ENCODE data around the gene STIP1. TPM values are rescaled to one million over a fixed set of nuclear protein-coding genes. Genes with fewer than 3 reads are reported as not detected.

The STIP1 gene
- total and polyA plus RNA-seq, 9 of the 15 experiments (the other 6 are each of a cell fraction or from before 2014, with no cell fraction given): 58.1 to 465 (median 346) TPM

DNA sequence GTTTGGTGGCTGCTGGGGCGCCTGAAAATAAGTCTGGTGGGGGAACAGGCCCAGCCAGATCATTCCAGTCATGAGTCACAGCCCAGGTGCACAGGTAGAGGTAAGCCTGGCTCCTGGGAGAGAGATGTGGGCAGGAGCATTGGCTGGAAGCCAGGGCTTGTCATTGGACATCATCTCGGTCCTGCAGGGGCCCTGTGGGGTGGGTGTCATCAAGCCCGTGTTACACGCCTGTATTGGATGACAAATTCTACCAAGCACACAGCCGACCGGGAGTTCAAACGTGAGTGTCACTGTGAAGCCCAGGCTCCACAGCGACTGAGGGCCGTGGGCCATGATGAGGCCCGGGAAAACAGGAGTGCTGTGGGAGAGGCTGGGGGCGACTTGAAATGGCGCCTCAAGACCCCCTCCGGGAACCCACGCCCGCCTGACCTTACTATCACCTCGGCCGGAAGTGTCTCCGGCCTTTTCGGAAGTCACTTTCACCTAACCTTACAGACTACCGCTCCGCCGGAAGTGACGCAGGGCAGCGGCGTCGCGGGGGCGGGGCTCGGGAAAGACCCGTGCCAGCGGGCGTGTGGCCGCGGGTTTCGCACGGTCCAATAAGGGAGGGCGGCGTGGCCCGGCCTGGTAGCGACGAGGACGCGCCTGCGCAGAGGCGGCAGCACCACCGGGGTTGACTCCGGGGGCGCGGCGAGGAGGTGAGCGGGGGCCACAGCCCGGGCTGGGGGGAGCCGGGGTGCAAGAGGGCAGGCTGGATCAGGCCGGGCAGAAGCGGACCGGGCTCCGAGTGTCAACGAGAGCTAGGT is 54.7 kb downstream of the STIP1 start, which contains the start of gene FKBP2 (continued):
- TF ChIP-seq, protein P1, sequence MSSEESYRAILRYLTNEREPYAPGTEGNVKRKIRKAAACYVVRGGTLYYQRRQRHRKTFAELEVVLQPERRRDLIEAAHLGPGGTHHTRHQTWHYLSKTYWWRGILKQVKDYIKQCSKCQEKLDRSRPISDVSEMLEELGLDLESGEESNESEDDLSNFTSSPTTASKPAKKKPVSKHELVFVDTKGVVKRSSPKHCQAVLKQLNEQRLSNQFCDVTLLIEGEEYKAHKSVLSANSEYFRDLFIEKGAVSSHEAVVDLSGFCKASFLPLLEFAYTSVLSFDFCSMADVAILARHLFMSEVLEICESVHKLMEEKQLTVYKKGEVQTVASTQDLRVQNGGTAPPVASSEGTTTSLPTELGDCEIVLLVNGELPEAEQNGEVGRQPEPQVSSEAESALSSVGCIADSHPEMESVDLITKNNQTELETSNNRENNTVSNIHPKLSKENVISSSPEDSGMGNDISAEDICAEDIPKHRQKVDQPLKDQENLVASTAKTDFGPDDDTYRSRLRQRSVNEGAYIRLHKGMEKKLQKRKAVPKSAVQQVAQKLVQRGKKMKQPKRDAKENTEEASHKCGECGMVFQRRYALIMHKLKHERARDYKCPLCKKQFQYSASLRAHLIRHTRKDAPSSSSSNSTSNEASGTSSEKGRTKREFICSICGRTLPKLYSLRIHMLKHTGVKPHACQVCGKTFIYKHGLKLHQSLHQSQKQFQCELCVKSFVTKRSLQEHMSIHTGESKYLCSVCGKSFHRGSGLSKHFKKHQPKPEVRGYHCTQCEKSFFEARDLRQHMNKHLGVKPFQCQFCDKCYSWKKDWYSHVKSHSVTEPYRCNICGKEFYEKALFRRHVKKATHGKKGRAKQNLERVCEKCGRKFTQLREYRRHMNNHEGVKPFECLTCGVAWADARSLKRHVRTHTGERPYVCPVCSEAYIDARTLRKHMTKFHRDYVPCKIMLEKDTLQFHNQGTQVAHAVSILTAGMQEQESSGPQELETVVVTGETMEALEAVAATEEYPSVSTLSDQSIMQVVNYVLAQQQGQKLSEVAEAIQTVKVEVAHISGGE (CRISPR knock-in tag; IDR thresholded peaks at IDR 0.05): peak in 2 of 3 experiments; percentile 39 to 83; a peak in 2 of 6 replicates
- TF ChIP-seq NR2C1 (IDR thresholded peaks at IDR 0.05) (peak; percentile 56), NR2C1 (tag; IDR thresholded peaks at IDR 0.05) (peak; percentile 72), ZC3H4 (CRISPR knock-in tag; IDR thresholded peaks at IDR 0.05; ENCODE audit: borderline replicate concordance) (peak; percentile 93), MTA3 (IDR thresholded peaks at IDR 0.05; ENCODE audit: borderline replicate concordance) (peak; percentile 73; the same call in 1 of the 2 replicates), SOX6 (IDR thresholded peaks at IDR 0.05) (peak; percentile 49), ETV1 (tag; conservative IDR thresholded peaks at IDR 0.05; ENCODE audit: low read depth) (peak; percentile 92; the same call in 1 of the 2 replicates), NR1H2 (CRISPR knock-in tag; IDR thresholded peaks at IDR 0.05) (peak; percentile 97), SRSF1 (IDR thresholded peaks at IDR 0.05; ENCODE audit: low read depth, low read length) (no peak), EP300 (IDR thresholded peaks at IDR 0.05; ENCODE audit: low read length) (peak; percentile 21; the same call in 1 of the 2 replicates), CBFA2T3 (IDR thresholded peaks at IDR 0.05) (peak; percentile 4; the same call in 1 of the 2 replicates), ESRRA (IDR thresholded peaks at IDR 0.05; ENCODE audit: borderline replicate concordance, low read depth) (peak; percentile 95), POLR2B (IDR thresholded peaks at IDR 0.05; ENCODE audit: low read depth, partially characterized antibody) (peak; percentile 96), NRF1 (conservative IDR thresholded peaks at IDR 0.05 in 1 of 2, IDR thresholded peaks at IDR 0.05 in 1 of 2) (peak; percentile 98), TRIM24 (IDR thresholded peaks at IDR 0.05) (no peak), PHF20 (IDR thresholded peaks at IDR 0.05; ENCODE audit: partially characterized antibody) (peak; percentile 52), RCOR1 (IDR thresholded peaks at IDR 0.05; ENCODE audit: borderline replicate concordance in 1 of 2, low read depth in 2 of 2, low read length in 2 of 2) (no peak; a peak in 1 of 4 replicates), GABPB1 (CRISPR knock-in tag; IDR thresholded peaks at IDR 0.05) (peak; percentile 99), ZNF174 (CRISPR knock-in tag; IDR thresholded peaks at IDR 0.05) (no peak)
- TF ChIP-seq, protein P2, sequence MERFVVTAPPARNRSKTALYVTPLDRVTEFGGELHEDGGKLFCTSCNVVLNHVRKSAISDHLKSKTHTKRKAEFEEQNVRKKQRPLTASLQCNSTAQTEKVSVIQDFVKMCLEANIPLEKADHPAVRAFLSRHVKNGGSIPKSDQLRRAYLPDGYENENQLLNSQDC (CRISPR knock-in tag; IDR thresholded peaks at IDR 0.05): no peak
- TF ChIP-seq, protein P3, sequence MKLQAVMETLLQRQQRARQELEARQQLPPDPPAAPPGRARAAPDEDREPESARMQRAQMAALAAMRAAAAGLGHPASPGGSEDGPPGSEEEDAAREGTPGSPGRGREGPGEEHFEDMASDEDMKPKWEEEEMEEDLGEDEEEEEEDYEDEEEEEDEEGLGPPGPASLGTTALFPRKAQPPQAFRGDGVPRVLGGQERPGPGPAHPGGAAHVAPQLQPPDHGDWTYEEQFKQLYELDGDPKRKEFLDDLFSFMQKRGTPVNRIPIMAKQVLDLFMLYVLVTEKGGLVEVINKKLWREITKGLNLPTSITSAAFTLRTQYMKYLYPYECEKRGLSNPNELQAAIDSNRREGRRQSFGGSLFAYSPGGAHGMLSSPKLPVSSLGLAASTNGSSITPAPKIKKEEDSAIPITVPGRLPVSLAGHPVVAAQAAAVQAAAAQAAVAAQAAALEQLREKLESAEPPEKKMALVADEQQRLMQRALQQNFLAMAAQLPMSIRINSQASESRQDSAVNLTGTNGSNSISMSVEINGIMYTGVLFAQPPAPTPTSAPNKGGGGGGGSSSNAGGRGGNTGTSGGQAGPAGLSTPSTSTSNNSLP (IDR thresholded peaks at IDR 0.05; ENCODE audit: borderline replicate concordance, low read depth, low read length): no peak
- TF ChIP-seq, protein P4, sequence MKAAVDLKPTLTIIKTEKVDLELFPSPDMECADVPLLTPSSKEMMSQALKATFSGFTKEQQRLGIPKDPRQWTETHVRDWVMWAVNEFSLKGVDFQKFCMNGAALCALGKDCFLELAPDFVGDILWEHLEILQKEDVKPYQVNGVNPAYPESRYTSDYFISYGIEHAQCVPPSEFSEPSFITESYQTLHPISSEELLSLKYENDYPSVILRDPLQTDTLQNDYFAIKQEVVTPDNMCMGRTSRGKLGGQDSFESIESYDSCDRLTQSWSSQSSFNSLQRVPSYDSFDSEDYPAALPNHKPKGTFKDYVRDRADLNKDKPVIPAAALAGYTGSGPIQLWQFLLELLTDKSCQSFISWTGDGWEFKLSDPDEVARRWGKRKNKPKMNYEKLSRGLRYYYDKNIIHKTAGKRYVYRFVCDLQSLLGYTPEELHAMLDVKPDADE (conservative IDR thresholded peaks at IDR 0.05; ENCODE audit: control insufficient read depth, low read depth, low read length): peak; percentile 39
